Measurements from ENCODE around the gene ATP6V0E2. TPM values are rescaled to one million over a fixed set of nuclear protein-coding genes. Genes with fewer than 3 reads are reported as not detected.

ATP6V0E2 gene
- total RNA-seq, 1 experiment from 2014 or later: 76.6 TPM

DNA sequence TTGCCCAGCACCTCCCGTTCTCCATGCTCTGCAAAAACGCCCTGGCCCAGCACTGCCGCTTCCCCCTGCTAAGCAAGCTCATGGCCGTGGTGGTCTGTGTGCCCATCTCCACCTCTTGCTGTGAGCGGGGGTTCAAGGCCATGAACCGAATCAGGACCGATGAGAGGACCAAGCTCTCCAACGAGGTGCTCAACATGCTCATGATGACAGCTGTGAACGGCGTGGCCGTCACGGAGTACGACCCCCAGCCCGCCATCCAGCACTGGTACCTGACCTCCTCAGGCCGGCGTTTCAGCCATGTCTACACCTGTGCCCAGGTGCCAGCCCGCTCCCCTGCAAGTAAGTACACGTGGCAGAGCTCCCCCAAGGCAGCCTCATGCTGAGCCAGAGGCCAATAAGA lies 11.6 kb upstream of the ATP6V0E2 start:
- DNase-seq (ENCODE audit: low read depth): no peak

DNA sequence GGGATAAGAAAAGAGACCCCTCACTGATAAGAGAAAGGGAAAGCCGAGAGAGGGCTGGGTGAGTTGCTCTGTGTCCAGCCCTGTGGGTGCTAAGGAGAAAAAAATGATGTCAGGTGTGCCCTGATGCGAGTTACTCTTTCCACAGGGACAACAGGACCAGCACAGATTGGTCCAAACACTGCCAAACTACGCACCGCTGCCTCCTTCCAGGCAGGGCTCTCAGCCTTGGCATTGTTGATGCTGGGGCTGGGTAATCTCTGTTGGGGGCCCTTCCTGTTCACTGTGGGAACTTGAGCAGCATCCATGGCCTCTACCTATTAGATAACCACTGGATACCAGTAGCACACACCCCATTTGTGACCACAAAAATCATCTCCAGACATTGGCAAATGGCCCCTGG lies 10.3 kb upstream of the ATP6V0E2 start:
- no peak for DNase-seq (ENCODE audit: low read depth)

DNA sequence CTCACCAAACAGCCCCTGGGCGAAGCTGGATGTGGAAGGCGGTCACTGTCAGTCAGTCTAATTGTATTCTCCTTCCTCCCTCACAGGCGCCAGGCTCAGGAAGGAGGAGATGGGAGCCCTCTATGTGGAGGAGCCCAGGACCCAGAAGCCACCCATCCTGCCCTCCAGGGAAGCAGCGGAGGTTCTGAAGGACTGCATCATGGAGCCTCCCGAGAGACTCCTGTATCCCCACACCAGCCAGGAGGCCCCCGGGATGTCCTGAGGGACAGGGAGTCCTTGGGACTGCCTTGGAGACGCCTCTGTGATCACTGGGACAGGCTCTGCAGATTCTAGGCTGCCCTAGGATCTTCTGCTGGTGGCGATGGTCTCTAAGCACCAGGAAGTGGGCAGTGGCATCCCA lies 9.7 kb upstream of the ATP6V0E2 start:
- DNase-seq (ENCODE audit: low read depth): no peak

DNA sequence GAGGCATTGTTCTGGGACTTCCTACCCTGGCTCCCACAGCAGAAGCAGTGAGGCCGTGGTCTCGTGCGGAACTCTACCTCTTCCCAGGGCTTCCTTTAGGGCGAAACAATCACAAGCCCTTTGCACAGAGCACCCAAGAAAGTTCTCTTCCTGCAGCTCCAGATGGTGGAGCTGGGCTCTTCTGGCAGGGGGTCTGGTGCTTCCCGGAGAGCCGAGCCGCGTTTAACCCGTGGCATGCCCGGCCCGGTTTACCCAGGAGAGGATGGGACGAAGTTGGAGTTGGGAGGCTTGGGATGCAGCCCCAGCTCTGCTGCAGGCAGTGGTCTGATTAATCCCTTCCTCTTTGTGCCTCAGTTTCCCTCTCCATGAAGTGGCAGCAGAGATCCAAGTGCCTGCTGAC lies 9.0 kb upstream of the ATP6V0E2 start:
- no peak for DNase-seq (ENCODE audit: low read depth)

DNA sequence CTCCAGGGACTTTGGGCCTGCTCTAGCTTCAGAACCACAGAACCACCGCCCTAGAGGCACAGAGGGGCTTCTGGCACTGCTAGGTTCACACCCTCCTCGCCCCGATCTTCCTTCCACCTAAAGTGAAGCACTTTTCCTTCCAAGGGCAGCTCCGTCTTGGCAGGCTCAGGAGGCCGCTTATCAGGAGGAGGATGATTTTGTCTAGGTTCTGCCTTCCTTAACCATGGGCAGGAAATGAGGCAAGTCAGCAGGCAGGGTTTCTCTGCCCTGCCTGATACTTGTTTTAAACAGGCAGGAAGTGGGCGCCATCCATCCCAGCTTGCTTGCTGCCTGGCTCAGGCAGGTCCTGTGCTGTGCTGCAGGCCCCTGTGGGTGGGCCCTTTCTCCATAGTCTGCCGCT lies 8.3 kb upstream of the ATP6V0E2 start:
- no peak for DNase-seq (ENCODE audit: low read depth)

DNA sequence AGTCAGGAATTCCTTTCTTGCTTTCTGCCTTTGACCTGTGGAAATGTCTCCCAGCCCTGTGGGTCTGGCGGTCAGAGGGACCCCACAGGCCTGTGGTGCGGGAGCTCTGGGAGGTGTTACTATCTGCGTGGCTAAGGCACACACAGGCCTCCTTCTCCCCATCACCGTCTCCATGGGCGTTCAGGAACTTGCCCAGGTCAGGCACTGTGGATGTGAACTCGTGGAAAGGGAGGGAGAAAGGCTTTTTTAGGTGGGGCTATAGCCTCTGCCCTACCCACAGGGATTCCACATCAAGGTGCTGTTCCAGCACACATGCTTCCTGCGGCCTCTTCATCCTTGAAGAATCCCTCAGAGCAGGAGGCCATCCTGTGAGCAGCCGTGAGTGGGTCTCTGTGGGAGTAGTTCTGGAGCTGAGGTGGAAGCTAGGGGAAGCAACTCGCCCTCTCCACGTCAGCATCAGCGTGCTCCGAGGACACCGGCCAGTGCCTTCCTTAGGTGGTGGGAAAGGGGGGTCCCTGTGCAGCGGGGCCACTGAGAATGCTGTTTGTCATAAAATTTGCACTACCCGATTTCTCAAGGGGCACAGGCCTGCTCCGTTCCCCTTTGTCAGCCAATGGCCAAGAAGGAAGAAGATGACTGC lies 7.5 kb upstream of the ATP6V0E2 start:
- no peak for DNase-seq (ENCODE audit: low read depth)

DNA sequence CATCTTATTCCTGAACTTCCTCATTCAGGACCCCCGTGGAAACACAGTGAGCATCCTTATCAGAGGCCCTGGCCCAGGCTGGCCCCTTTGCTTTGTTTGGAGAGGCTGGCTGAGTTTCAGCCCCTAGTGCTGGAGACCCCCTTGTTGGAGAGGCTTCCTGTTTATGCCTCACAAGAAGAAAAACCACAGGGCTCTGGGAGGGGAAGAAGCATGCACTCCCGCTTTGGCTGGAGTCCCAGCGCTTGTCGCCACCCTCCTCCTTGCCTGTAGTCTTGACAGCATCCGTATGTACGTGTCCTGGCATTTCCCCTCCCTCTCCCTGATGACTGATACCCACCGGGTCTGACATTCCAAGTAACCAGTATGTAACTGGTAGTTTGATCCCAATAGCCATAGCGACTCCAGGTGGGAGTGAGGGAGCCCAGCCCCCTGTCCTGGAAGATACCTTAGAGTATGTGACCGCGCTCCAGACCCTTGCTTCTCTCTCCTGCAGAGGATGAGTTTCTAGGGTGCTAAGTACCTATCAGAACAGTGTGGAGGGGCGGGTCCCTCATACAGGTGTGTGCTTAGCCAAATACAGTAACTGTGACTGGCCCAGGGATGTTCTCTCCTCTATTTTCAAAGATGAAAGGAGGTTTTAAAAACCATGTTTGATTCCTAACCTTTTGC lies 6.9 kb upstream of the ATP6V0E2 start:
- no peak for DNase-seq (ENCODE audit: low read depth)

DNA sequence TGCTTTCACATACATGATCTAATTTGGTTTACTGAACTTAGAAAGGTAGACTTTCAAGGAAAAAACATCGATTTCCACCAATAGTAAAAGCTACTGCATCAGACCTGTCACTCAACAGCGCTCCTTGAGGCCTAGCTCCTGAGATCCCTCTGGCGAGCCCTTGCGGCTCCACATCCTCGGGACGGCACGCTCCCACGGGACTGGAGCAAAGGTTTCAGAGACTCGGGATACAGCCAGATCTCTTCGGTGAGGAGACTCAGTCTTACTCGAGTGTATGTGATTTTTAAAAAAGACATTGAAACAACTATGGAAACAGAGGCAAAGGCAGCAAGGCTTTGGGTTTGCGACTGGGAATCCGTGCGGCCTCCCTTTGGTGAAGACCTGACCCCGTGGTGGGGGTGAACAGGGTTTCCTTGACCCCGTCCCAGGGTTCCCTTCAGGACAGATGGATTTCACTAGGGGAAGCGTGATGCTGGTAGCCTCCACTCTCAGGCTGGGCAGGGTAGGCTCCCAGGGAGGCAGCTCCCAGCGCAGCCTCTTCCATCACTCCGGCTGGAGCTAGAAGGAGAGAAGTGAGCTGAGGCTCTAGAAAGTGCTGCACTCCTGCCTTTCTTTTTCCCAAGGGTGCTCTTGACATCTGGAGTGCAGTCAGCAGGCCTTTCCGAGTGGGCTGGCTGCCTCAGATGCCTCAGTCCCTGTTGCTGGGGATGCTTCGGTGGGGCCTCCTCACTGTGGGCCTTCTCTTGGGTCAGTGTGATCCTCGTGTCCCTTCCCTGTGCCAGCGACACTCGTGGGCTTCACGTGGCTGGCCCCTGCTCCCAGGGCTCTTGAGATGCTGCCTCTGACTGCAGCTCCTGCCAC lies 5.8 kb upstream of the ATP6V0E2 start:
- DNase-seq (ENCODE audit: low read depth): no peak

DNA sequence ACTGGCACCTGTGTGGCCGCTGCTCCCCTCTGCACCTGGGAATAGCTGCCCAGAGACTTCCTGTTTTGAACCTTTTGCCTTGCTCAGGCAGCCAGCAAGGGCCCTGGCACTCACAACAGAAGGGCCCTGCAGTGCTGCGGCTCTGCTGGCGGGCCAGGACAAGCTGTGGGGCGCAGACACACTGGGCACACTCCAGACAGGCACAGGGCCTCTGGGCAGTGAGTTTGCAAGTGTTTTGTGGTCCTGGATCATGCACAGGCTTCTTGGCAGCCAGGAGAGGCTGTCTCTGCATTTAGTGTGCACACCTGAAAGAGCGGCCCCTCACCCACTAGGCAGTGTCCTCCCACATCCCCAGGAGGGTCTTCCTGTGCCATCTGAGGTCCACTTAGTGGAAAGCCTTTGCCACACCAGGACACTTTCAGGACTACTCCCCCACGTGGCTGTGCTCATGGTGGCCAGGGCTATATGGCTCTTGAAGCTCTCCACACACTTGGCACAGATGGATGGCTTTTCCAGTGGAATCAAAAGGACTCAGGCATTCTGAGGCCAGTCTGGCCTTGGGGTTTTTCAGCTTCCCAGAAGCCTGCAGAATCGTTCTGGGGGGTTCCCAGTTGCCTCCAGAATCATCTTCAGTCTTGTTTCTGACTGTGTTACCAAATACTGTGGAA lies 5.0 kb upstream of the ATP6V0E2 start:
- DNase-seq (ENCODE audit: low read depth): no peak

DNA sequence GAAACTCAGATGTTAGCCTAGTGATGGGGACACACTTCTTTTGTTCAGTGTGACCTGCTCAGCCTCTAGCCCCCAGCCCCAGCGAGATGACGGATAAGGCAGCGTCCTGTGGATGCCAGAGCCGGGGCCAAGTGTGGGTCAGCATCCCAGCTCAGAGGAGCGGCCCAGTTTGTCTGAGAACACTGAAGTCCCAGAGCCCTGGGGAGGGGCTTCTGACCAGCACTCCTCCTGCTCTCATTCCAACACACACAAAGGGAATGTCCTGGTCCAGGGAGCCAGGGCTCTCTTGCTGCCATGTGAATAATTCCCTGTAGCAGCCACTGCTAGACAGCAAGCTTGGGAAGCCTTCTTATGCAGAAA lies 4.5 kb upstream of the ATP6V0E2 start:
- no peak for DNase-seq (ENCODE audit: low read depth)

DNA sequence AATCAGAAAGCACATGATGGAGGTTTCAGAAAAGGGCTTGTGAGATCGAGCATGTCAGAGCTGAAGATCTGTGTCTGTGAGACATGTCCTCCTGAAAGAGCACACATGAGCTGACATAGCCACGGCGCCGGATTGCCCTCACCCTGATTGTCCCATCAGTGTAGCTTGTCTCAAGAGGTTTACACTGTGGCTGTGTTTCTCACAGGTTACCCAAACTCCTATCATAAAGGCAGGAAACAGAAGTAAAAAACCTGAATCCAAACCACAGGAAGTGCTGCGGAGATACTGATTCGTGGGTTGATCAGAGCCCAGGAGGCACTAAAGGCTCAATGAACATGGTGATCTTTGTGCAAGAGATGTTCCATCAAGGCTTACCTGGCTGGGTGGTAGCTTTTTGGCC lies 3.9 kb upstream of the ATP6V0E2 start:
- no peak for DNase-seq (ENCODE audit: low read depth)

DNA sequence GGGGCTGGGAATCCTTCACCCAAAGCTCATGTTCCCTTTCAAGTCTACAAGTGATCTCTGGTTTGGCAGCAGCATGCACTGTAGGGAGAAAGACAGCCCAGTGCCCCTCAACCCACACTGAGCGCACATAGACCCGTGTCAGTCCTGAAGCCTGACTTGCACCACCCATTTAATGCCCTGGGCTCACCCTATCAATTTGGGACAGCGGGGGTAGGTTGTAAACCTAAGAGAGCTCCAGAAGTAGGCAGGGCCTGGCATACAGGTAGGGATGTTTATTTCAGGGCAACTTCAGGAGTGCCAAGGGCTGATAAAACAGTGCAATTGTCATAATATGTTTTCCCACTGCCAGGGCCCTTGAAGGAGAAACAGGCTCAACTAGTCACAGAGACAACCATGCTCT lies 3.5 kb upstream of the ATP6V0E2 start:
- no peak for DNase-seq (ENCODE audit: low read depth)

DNA sequence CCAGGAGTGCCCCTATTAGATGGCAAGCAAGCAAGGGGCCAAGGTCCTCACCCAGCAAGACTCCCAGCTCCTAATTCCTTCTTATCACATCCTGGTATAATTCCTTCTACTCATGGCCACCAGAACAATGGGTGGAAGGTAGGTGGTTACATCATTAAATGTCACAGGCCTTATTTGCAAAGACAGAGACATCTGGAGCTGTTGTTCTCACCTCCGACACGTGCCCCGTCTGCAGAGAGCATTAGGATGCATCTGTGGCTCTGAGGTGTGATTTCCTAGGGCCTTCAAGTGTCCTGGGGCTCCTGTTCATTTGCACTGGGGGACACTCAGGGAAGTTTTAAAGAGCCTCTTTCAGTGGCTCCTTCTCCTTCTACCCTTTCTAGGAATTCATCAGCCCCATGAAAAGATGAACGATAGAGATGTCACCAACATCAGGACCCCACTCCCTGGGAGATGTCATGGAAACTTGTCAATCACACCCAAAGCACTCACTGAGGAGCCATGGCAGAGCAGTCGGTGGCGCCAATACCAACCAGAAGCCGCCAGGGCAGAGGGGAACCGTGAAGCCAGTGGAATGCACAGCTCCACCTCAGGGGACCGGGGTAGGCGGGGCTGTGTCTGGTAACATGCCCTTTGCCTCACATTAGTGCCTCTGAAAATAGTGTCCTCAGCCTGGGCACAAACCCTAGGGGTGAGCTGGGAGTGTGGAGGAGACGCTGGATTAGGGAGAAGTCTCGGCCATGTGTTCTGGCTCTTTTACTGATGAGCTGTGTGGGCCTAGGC lies 2.9 kb upstream of the ATP6V0E2 start:
- no peak for DNase-seq (ENCODE audit: low read depth)

DNA sequence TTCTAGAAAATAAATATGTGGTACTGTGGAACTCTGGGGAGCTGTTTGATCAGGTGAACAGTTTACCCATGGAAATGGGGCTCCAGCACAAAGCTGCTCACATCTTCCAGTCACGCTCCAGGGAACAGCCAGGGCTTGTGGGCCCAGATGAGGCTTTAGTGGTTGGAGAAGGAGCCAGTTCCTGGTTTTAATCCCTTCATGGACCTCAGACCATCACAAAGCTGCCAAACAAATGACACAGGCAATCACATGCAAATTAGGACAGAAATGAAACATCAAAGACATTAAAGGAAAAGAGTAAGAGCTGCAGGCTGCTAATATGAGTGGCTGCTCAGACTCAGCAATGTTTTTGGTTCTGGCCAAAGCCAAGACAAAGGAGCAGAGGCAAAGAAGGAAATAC lies 2.2 kb upstream of the ATP6V0E2 start:
- no peak for DNase-seq (ENCODE audit: low read depth)

DNA sequence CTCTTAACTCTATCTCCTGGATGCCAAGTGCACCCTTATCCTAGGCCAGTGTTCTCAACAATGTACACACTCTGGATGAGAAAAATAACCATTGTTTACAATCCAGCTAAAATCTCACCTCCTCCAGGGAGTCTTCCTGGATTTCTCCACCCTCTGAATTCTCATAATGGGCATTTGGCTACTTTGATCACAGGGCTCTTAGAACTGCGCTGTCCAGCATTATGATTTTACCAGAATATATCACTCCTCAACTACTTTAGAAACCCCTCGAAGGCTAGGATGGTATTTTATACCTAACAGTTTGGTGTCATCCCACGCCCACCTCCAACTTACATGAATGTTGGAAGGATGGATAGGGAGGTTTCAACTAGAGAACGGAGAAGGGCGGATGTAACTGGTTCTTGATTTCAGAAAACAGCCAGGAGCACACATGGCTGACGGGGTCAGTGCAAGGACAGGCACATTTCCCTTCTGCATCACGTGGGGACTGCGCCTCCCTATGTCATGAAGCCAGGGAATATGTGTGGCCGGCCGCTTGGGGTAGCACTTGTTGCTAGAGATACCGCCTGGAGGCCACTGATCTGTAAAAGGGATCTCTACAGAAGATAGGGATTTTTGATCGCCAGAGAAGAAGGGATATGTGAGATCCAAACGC lies 1.2 kb upstream of the ATP6V0E2 start:
- peak; percentile 85 for DNase-seq (ENCODE audit: low read depth)

DNA sequence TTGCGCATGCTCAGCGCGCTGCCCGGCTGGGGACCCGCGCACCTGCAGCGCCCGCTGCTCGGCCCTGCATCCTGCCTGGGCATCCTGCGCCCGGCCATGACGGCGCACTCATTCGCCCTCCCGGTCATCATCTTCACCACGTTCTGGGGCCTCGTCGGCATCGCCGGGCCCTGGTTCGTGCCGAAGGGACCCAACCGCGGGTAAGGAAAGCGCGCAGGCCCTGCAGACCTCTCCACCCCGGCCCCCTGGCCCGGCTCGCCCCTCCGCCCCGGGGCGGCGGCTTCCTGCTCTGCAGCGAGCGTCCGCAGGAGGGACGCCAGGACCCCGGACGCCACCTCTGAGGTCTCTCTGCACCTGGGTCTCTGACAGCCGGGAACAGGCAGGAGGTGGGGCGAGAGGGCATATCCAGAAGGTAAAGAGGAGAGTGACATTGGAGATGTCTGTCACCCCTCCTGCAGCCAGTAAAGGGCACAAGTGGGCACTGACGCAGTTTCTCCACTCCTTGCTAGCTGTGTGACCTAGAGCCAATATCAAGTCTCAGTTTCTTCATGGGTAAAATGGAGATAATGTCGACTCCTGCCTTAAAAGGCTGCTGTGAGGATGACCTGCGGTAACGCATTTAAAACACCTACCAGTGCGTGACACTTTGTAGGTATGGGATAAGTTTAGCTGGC lies 338 bp downstream of the ATP6V0E2 start:
- no peak for DNase-seq (ENCODE audit: low read depth)

DNA sequence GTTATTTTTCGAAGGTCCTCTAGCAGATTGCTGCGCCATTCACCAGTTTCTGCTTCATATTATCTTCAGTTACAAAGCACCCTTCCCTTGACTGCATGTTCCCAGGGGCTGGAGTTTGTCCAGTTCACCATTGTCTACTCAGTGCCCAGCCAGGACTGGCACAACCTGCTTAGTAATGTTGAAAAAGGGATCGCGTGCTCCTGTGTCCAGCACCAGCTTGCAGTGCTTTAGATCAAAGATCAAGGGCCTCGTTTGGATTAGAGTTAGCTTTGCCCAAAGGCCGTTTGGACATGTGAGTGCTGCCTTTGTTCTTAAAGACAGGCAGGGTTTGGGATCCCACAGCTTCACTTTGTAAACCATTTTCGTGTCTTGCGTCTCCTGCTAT lies 867 bp downstream of the ATP6V0E2 start:
- no peak for DNase-seq (ENCODE audit: low read depth)

DNA sequence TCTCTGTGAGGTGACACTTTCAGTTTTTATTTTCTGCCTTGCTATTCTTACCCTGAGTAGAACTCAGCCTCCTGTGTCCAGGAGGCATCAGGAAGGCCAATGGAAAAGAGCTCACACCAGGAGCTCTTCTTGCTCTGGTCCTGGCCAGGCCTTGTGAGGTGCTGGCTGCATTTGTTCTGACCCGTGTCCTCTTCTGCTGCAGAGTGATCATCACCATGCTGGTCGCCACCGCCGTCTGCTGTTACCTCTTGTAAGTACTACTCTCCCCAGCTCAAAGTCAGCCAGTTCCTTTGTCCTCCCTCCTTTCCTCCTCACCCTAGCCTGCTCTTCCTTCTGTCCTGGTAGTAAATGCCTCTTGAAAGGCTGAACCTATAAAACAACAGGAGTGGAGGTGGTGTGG lies 1.6 kb downstream of the ATP6V0E2 start:
- no peak for DNase-seq (ENCODE audit: low read depth)

DNA sequence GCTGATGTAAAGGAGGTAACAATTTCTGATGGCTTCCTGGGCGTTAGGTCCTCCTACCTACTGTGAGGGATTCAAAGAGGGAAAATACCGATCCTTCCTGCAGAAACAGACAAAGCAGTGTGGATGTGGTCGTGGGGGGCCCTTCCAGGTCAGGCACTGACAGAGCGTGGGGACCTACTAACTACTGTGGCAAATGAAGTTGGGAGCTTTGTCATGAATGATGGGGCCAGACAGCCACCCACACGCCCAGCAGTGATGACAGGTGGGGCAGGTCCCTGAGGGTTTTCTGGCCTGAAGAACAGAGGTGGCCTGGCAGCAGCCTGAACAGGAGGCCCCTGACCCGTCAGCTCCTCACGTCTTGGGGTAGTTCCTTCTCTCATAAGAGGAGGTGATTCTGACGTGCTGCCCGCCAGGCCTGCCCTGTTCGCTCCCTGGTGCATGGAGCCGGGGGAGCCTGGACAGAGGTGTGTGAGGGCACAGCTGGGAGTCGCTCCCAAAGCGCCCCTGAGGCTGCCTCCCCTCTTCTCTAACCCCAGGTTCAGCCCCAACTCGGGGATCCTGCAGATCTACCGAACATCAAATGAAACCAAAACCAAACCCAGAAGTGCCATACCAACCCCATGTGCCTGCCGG lies 4.2 kb downstream of the ATP6V0E2 start:
- no peak for DNase-seq (ENCODE audit: low read depth)

DNA sequence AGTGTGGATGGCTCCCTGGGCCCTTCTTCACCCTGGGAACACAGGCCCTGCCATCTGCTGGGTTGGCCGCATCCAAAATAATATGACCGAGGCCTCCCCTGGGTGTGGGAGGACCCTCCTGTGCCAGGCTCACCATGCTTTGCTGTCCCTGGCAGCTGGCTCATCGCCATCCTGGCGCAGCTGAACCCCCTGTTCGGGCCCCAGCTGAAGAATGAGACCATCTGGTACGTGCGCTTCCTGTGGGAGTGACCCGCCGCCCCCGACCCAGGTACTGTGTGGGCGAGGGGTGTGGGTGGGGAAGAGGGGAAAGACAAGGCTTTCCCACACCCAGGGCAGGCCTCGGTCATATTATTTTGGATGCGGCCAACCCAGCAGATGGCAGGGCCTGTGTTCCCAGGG lies 4.8 kb downstream of the ATP6V0E2 start:
- DNase-seq (ENCODE audit: low read depth): no peak

Measured in M059J (cell line).